SK-N-SH treated with all-trans-retinoic acid at 6 μM for 48 hours (cell line): Measurements from ENCODE around the gene PPP1R7.

ENCODE experiments used
- ATAC-seq: fragments of 200-7000 bp; cut with Tn5 transposase; 3 replicates; pipeline ENCODE4 v1.9.1; 2020; ENCODE audit warnings: mild to moderate bottlenecking, moderate library complexity
- ARNTL ChIP-seq: fragments of 450-650 bp; formaldehyde crosslinking; IDR thresholded peaks from 2 replicates; pipeline ENCODE4 v1.5.0; 2020; ENCODE audit warnings: low read depth, mild to moderate bottlenecking, moderate library complexity, borderline replicate concordance
- BACH2 ChIP-seq: fragments of 250-450 bp; sonication (Bioruptor Pico); IDR thresholded peaks from 2 replicates; pipeline ENCODE4 v1.9.0; 2021; ENCODE audit warnings: mild to moderate bottlenecking, borderline replicate concordance
- CREB5 ChIP-seq: fragments of 250-450 bp; sonication (Bioruptor Pico); IDR thresholded peaks from 2 replicates; pipeline ENCODE4 v1.5.1; 2020; ENCODE audit warnings: low read depth, mild to moderate bottlenecking, moderate library complexity
- CSDC2 ChIP-seq: fragments of 250-450 bp; sonication (Bioruptor Pico); IDR thresholded peaks from 2 replicates; pipeline ENCODE4 v1.5.0; 2020; ENCODE audit warnings: mild to moderate bottlenecking, moderate library complexity
- CSRNP3 ChIP-seq: fragments of 250-450 bp; sonication (Bioruptor Pico); IDR thresholded peaks from 2 replicates; pipeline ENCODE4 v1.5.1; 2021; ENCODE audit warnings: mild to moderate bottlenecking, moderate library complexity
- ESRRG ChIP-seq: fragments of 250-450 bp; sonication (Bioruptor Pico); IDR thresholded peaks from 2 replicates; pipeline ENCODE4 v1.6.1; 2021; ENCODE audit warnings: mild to moderate bottlenecking
- GLIS3 ChIP-seq: fragments of 250-450 bp; sonication (Bioruptor Pico); IDR thresholded peaks from 2 replicates; pipeline ENCODE4 v1.5.0; 2020; ENCODE audit warnings: mild to moderate bottlenecking, moderate library complexity
- ISL1 ChIP-seq: fragments of 250-450 bp; sonication (Bioruptor Pico); IDR thresholded peaks from 2 replicates; pipeline ENCODE4 v2.1.2; 2022; ENCODE audit warnings: mild to moderate bottlenecking, moderate library complexity
- OSR1 ChIP-seq: fragments of 250-450 bp; sonication (Bioruptor Pico); IDR thresholded peaks from 2 replicates; pipeline ENCODE4 v1.8.0; 2022; ENCODE audit warnings: moderate library complexity, mild to moderate bottlenecking, inconsistent platforms
- PATZ1 ChIP-seq: fragments of 250-450 bp; sonication (Bioruptor Pico); IDR thresholded peaks from 2 replicates; pipeline ENCODE4 v1.8.0; 2020; ENCODE audit warnings: mild to moderate bottlenecking, moderate library complexity, borderline replicate concordance
- POU6F1 ChIP-seq: fragments of 250-450 bp; sonication (Bioruptor Pico); IDR thresholded peaks from 2 replicates; pipeline ENCODE4 v1.8.0; 2021; ENCODE audit warnings: low read depth, mild to moderate bottlenecking, moderate library complexity, borderline replicate concordance
- PPARA ChIP-seq: fragments of 250-450 bp; sonication (Bioruptor Pico); IDR thresholded peaks from 2 replicates; pipeline ENCODE4 v1.5.0; 2020; ENCODE audit warnings: mild to moderate bottlenecking, borderline replicate concordance
- RARB ChIP-seq: fragments of 250-450 bp; sonication (Bioruptor Pico); IDR thresholded peaks from 2 replicates; pipeline ENCODE4 v1.8.0; 2021; ENCODE audit warnings: mild to moderate bottlenecking, moderate library complexity
- SNAI2 ChIP-seq: fragments of 250-450 bp; sonication (Bioruptor Pico); IDR thresholded peaks from 2 replicates; pipeline ENCODE4 v1.5.0; 2020; ENCODE audit warnings: mild to moderate bottlenecking, moderate library complexity
- TCF4 ChIP-seq: fragments of 250-450 bp; sonication (Bioruptor Pico); IDR thresholded peaks from 2 replicates; pipeline ENCODE4 v1.8.0; 2021; ENCODE audit warnings: mild to moderate bottlenecking, moderate library complexity, borderline replicate concordance
- TOX ChIP-seq: fragments of 250-450 bp; sonication (Bioruptor Pico); IDR thresholded peaks from 2 replicates; pipeline ENCODE4 v1.8.0; 2021; ENCODE audit warnings: mild to moderate bottlenecking, moderate library complexity, borderline replicate concordance
- ZC3H10 ChIP-seq: fragments of 250-450 bp; sonication (Bioruptor Pico); IDR thresholded peaks from 2 replicates; pipeline ENCODE4 v1.5.1; 2021; ENCODE audit warnings: mild to moderate bottlenecking, moderate library complexity
- ZFP3 ChIP-seq: fragments of 250-450 bp; sonication (Bioruptor Pico); IDR thresholded peaks from 2 replicates; pipeline ENCODE4 v1.5.0; 2020; ENCODE audit warnings: mild to moderate bottlenecking, moderate library complexity
- ZFP30 ChIP-seq: fragments of 450-650 bp; formaldehyde crosslinking; IDR thresholded peaks from 2 replicates; pipeline ENCODE4 v1.5.0; 2022; ENCODE audit warnings: mild to moderate bottlenecking, moderate library complexity
- ZNF565 ChIP-seq: fragments of 450-650 bp; formaldehyde crosslinking; conservative IDR thresholded peaks from 2 replicates; pipeline ENCODE4 v1.5.0; 2020; ENCODE audit warnings: low read depth, mild to moderate bottlenecking, moderate library complexity
- ZNF70 ChIP-seq: fragments of 450-650 bp; formaldehyde crosslinking; IDR thresholded peaks from 2 replicates; pipeline ENCODE4 v1.5.0; 2020; ENCODE audit warnings: mild to moderate bottlenecking, moderate library complexity
- ZNF8 ChIP-seq: fragments of 450-650 bp; formaldehyde crosslinking; IDR thresholded peaks from 2 replicates; pipeline ENCODE4 v1.5.0; 2020; ENCODE audit warnings: mild to moderate bottlenecking, moderate library complexity

Gene PPP1R7

GRCh38 chr2:241151934-241152660, 1.8 kb downstream of the PPP1R7 start (continued):
- TF ChIP-seq CSDC2 (CRISPR knock-in tag), result no peak
- no peak for TF ChIP-seq TOX (CRISPR knock-in tag)
- TF ChIP-seq ZNF70 (CRISPR knock-in tag), result no peak

GRCh38 chr2:241153616-241154015, 3.3 kb downstream of the PPP1R7 start:
- ATAC-seq, result no peak
- TF ChIP-seq ESRRG (CRISPR knock-in tag), result no peak
- TF ChIP-seq PATZ1 (CRISPR knock-in tag), result no peak
- no peak for TF ChIP-seq ZFP3 (CRISPR knock-in tag)
- no peak for TF ChIP-seq ZFP30 (CRISPR knock-in tag)
- TF ChIP-seq POU6F1 (CRISPR knock-in tag), result no peak
- no peak for TF ChIP-seq ZC3H10 (CRISPR knock-in tag)
- TF ChIP-seq OSR1, result no peak
- no peak for TF ChIP-seq PPARA
- TF ChIP-seq CREB5 (CRISPR knock-in tag), result no peak
- TF ChIP-seq ISL1 (CRISPR knock-in tag), result no peak
- no peak for TF ChIP-seq RARB (CRISPR knock-in tag)
- no peak for TF ChIP-seq BACH2 (CRISPR knock-in tag)
- no peak for TF ChIP-seq TCF4 (CRISPR knock-in tag)

- ATAC-seq, result no peak
- TF ChIP-seq ZNF70 (CRISPR knock-in tag) (no peak), ZNF565 (CRISPR knock-in tag) (no peak), TCF4 (CRISPR knock-in tag) (no peak), OSR1 (no peak), CSDC2 (CRISPR knock-in tag) (no peak), PATZ1 (CRISPR knock-in tag) (no peak), ZNF8 (CRISPR knock-in tag) (no peak), BACH2 (CRISPR knock-in tag) (no peak), ZC3H10 (CRISPR knock-in tag) (no peak), GLIS3 (no peak), TOX (CRISPR knock-in tag) (no peak), ARNTL (CRISPR knock-in tag) (no peak)
Measured at GRCh38 chr2:241154915-241155314, 4.6 kb downstream of the PPP1R7 start.

- no peak for ATAC-seq
- TF ChIP-seq GLIS3 (no peak), CSRNP3 (CRISPR knock-in tag) (no peak), ZFP30 (CRISPR knock-in tag) (no peak), ZNF70 (CRISPR knock-in tag) (no peak), RARB (CRISPR knock-in tag) (no peak), ZNF565 (CRISPR knock-in tag) (no peak), OSR1 (no peak), ZC3H10 (CRISPR knock-in tag) (no peak), POU6F1 (CRISPR knock-in tag) (no peak), CSDC2 (CRISPR knock-in tag) (no peak), ZFP3 (CRISPR knock-in tag) (no peak), ESRRG (CRISPR knock-in tag) (no peak), TOX (CRISPR knock-in tag) (no peak), ARNTL (CRISPR knock-in tag) (no peak), SNAI2 (CRISPR knock-in tag) (no peak), CREB5 (CRISPR knock-in tag) (no peak)
Measured at GRCh38 chr2:241155936-241156335, 5.7 kb downstream of the PPP1R7 start.
